GM10847 (cell line): ENCODE results near the gene LPA.

Experiments used
- POLR2A ChIP-seq: IDR thresholded peaks from 2 replicates; pipeline ENCODE4 v1.6.1; 2011; ENCODE audit not compliant: insufficient read length; ENCODE audit errors: extremely low read depth

Gene LPA

DNA sequence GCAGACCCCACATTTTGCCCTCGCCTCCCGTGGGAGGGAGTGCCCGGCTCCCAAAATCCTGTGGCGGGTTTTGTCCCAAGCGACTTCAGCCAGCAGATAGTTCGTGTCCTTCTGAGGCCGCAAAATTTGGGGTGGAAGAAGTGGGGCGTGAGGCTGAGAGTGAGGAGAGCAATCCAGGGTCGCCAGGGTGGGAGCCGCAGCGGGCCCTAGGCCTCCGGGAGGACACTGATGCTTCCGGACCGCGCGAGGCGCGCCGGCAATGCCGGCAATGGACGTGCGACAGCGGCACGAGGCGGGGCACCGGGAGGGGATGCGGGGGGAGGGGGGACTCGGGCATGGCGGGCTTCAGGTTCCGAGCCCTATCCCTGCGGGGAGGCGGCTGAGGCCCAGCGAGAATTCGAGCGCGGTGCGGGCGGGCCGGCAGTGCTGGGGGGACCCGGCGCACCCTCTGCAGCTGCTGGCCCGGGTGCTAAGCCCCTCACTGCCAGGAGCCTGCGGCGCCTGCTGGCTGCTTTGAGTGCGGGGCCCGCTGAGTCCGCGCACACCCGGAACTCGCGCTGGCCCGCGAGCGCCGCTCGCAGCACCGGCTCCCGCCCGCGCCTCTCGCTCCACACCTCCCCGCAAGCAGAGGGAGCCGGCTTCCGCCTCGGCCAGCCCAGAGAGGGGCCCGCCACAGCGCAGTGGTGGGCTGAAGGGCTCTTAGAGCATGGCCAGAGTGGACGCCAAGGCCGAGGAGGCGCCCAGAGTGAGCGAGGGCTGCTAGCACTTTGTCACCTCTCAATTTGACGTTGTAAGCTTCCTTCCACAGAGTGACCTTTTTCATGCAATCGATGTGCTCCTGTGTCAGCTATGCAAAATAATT is 143.8 kb downstream of the LPA start:
- TF ChIP-seq POLR2A: no peak

- TF ChIP-seq POLR2A: no peak
Observed at GRCh38 chr6:160519603-160520042, 144.5 kb downstream of the LPA start.

DNA sequence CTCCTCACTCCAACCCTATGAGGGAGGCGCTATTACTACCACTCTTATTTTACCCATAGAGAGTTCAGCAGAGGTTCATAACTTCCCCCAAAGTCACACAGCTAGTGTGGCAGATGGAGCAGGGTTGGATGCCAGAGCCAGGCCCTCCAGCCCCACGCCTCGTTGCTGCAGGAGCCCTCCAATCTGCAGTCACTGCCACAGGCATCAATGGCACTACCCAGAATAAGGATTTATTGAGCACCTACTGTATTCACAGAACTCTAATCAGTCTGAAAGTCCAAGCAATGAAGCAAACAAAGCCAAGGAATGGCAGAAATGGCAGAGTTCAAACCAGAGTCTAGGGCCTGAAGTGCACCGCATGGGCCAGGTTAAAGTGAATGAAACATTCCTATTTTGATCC is 144.9 kb downstream of the LPA start:
- TF ChIP-seq POLR2A: no peak

GRCh38 chr6:160513836-160514235 is 150.2 kb downstream of the LPA start:
- no peak for TF ChIP-seq POLR2A

DNA sequence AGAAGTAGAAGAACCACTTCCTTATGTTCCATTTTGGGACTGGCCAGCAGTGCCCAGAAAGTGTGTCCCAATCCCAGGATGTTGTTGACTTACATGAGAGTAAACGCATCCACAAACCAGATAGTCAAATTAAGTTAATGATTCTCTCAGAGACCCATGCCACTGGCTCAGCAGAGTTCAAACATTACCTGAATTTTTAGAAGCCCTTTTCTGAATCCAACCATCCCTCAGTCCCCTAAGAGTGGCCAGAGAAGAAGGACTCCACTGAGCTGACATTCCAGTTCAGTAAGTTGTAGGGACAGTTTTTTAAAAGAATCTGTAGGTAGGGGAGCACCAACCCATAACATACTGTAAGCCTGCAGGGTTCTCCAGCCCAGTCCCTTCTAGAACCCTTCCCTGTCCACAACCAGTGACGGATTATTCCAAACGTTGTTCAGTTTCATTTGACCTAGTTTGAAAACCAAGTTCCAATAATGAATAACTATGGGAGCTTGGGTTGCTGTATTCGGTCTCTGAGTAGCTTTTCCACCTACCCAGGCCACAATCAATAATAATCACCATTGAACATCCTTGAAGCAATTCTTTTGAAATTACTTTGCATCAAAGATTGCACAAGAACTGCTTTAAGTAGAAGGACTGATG is 153.0 kb downstream of the LPA start:
- TF ChIP-seq POLR2A: no peak

GRCh38 chr6:160510199-160510598 is 153.9 kb downstream of the LPA start:
- no peak for TF ChIP-seq POLR2A

DNA sequence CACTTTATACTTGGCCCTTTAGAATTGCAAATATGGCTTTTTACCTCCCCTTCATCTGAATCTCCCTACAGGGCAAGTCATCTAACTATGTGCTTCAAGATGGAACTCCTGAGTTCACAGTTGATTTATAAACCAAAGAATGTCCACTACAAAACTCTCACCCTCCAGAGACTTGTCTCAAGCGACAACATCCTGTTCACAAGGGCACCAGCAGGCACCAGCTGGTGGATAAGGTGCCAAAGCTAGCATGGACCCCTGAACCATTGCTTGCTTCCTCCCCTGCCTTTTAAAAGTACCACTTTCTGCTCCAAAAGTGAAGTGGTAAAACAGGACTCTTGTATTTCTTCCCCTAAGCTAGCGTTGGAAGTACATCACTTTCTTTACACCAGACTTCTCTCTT is 154.5 kb downstream of the LPA start:
- TF ChIP-seq POLR2A: no peak

DNA sequence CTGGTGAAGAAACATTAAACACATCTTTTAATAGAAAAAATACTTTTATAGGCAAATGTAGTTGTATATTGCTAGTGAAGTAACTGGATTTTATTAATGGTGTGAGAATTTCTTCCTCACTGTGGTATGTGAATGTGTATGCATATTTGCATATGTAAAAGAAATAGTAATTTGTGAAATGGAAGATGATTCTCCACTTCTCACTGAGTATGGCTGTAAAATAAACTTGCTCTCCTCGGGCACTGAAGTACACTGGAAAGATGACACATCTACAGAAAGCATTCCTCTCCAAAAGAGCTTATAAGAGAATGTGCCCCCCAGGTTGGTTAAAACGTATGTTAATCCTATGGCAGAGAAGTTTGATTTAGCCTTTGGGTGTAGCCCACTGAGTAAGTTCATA is 155.5 kb downstream of the LPA start:
- TF ChIP-seq POLR2A: no peak

GRCh38 chr6:160507420-160507819 is 156.7 kb downstream of the LPA start:
- TF ChIP-seq POLR2A: no peak

GRCh38 chr6:160505970-160506369 is 158.1 kb downstream of the LPA start:
- no peak for TF ChIP-seq POLR2A

DNA sequence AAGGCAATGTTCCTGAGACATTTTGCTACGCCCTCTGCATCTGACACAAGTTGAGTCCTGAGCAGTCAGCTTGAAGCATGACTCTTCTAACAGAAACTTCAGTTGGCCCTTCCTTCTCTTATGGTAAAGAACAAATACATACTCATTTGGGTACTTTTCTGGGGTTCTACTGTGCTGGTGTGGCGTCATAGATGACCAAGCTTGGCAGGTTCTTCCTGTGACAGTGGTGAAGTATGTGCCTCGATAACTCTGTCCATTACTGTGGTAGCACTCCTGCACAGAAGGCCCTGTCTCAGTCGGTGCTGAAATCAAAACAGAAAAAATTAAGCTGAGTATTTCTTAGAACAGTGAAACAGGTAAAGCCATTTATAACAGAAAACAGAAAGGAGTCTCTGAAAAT is 163.4 kb downstream of the LPA start:
- TF ChIP-seq POLR2A: no peak

- no peak for TF ChIP-seq POLR2A
Observed at GRCh38 chr6:160494576-160494975, 169.5 kb downstream of the LPA start.

DNA sequence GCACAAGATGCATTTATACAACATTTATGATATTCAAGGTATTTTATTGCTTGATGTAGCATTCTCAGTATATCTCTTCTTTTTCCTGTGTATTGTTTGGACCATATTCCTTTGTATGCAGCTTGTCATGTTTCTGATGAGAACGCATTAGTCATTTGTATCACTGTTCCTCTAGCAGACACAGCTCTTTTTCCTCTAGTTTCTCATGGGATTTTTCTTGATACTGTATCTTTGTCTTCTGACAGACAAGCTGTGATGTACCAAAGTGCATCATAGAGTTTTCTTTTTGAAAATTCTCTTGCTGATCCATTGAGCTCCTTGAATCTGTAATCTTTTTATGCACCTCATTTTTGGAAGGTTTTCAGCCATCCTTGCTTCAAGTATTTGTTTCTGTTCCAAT is 175.0 kb downstream of the LPA start:
- TF ChIP-seq POLR2A: no peak

DNA sequence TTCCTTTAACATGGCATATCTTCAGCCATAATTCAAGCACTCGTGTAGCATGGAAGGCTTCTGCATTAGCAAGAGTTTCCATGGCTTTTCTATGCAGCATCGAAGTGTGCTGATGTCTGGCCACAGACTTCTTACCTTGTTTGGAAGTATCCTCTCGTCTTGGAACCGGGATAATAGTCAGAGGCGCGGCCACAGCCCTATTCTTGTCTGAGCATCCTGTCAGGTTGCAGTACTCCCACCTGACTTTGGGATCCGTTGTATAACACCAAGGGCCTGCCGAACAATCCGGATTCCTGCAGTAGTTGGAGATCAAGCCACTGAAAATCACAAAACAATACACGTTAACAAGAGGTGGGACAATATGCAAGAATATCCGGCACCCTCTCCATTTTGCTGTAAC is 177.0 kb downstream of the LPA start:
- no peak for TF ChIP-seq POLR2A
